ENCODE data around the gene SMOC2. TPM values are rescaled to one million over a fixed set of nuclear protein-coding genes. Genes with fewer than 3 reads are reported as not detected.
A peak's percentile ranks its signal among the peaks of the same experiment; 100 is the strongest.

Gene SMOC2
- total RNA-seq, 1 donor from 2014 or later: 14.4 TPM

DNA sequence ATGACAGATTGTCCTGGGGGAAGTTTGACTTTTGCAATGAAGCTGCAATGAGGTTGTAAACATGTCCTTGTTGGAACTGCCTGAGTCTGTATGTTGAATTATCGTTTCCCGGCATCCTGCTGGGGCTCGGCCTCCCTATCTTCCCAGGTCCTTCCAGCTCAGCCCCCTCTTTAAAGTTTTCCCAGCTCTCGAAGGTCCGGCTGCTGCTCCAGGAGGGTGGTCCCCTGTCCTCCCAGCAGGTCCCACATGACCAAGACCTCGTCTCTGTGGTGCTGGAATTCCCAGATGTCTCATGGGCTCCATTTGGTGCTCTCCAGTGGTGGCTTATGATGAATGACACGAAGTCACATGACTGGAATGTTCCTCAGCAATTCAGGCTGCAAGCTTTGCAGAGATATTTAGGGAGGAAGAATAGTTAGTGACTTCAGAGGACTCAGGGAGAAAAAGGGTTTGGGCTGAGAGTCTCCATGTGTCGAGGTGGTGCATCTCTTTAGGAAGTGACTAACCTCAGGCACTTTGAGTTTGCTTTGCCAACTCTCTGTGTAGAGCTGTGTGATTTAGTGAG is 21.4 kb downstream of the SMOC2 start:
- intact Hi-C loops (cut with micrococcal nuclease): no loop called here
- DNase-seq: no peak
- H3K4me1 ChIP-seq: no peaks in the 10 kb centered on the region
- no peaks in the 10 kb centered on the region for H3K36me3 ChIP-seq
- H3K4me3 ChIP-seq: no peak overlapping the region
- H3K27ac ChIP-seq (replicated peaks): no peak overlapping the region
- TF ChIP-seq, protein P1, sequence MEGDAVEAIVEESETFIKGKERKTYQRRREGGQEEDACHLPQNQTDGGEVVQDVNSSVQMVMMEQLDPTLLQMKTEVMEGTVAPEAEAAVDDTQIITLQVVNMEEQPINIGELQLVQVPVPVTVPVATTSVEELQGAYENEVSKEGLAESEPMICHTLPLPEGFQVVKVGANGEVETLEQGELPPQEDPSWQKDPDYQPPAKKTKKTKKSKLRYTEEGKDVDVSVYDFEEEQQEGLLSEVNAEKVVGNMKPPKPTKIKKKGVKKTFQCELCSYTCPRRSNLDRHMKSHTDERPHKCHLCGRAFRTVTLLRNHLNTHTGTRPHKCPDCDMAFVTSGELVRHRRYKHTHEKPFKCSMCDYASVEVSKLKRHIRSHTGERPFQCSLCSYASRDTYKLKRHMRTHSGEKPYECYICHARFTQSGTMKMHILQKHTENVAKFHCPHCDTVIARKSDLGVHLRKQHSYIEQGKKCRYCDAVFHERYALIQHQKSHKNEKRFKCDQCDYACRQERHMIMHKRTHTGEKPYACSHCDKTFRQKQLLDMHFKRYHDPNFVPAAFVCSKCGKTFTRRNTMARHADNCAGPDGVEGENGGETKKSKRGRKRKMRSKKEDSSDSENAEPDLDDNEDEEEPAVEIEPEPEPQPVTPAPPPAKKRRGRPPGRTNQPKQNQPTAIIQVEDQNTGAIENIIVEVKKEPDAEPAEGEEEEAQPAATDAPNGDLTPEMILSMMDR (IDR thresholded peaks at IDR 0.05; ENCODE audit: borderline replicate concordance): no peak
- H3K27me3 ChIP-seq (ENCODE audit: low read depth): peaks cover 87% of the 10 kb centered on the region
- no peaks in the 10 kb centered on the region for H3K9me3 ChIP-seq (replicated peaks)

- DNase-seq: no peak
- Histone ChIP-seq H3K27me3 (ENCODE audit: low read depth) (peaks cover 89% of the 10 kb centered on the region), H3K9me3 (replicated peaks) (no peaks in the 10 kb centered on the region), H3K4me3 (no peak overlapping the region), H3K4me1 (no peaks in the 10 kb centered on the region), H3K36me3 (no peaks in the 10 kb centered on the region), H3K27ac (replicated peaks) (no peak overlapping the region)
- TF ChIP-seq, protein P1 (IDR thresholded peaks at IDR 0.05; ENCODE audit: borderline replicate concordance): no peak
- intact Hi-C loops (cut with micrococcal nuclease): no loop called here
These were observed 23.6 kb downstream of the SMOC2 start for GRCh38 chr6:168464546-168464945.

DNA sequence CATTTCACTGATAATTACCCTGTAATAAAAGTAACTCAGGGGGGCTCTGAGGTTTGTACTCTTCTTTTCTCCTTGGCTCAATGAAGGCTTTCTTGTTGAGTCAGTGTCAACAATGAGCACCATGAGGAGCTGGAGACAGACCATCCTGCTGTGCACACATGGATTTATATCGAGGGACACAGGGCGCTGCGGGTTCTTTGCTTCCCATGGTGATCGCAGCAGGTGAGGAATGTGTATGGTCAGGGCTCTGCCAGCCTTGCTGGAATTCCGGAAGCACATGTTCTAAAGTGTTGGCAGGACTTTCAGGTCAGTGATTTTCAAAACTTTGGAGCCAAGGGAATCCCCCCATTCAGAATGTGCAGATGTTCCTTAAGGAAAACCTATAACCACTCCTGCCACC is 27.1 kb downstream of the SMOC2 start:
- DNase-seq: no peak
- H3K27ac ChIP-seq (replicated peaks): no peak overlapping the region

GRCh38 chr6:168469521-168469920 is 28.5 kb downstream of the SMOC2 start:
- Histone ChIP-seq H3K27ac (replicated peaks) (peak overlapping the region; percentile 29), H3K4me1 (no peaks in the 10 kb centered on the region), H3K4me3 (no peak overlapping the region), H3K36me3 (no peaks in the 10 kb centered on the region), H3K27me3 (ENCODE audit: low read depth) (peaks cover 91% of the 10 kb centered on the region), H3K9me3 (replicated peaks) (peaks cover 6% of the 10 kb centered on the region)
- peak; percentile 78 for DNase-seq
- intact Hi-C loops (cut with micrococcal nuclease): no loop called here
- TF ChIP-seq, protein P1 (IDR thresholded peaks at IDR 0.05; ENCODE audit: borderline replicate concordance): no peak

More for the DNA sequence above, 27.1 kb downstream of the SMOC2 start:
- Histone ChIP-seq H3K36me3 (no peaks in the 10 kb centered on the region), H3K4me3 (no peak overlapping the region), H3K27me3 (ENCODE audit: low read depth) (peaks cover 88% of the 10 kb centered on the region), H3K9me3 (replicated peaks) (peaks cover 6% of the 10 kb centered on the region), H3K4me1 (no peaks in the 10 kb centered on the region)
- TF ChIP-seq, protein P1 (IDR thresholded peaks at IDR 0.05; ENCODE audit: borderline replicate concordance): no peak
- intact Hi-C loops (cut with micrococcal nuclease): no loop called here

GRCh38 chr6:168469926-168470325 is 28.9 kb downstream of the SMOC2 start:
- TF ChIP-seq, protein P1 (IDR thresholded peaks at IDR 0.05; ENCODE audit: borderline replicate concordance): no peak
- H3K4me1 ChIP-seq: no peaks in the 10 kb centered on the region
- no peak overlapping the region for H3K4me3 ChIP-seq
- intact Hi-C loops (cut with micrococcal nuclease): no loop called here
- H3K27me3 ChIP-seq (ENCODE audit: low read depth): peaks cover 91% of the 10 kb centered on the region
- H3K27ac ChIP-seq (replicated peaks): peak overlapping the region; percentile 29
- H3K9me3 ChIP-seq (replicated peaks): peaks cover 6% of the 10 kb centered on the region
- H3K36me3 ChIP-seq: no peaks in the 10 kb centered on the region
- no peak for DNase-seq
